Measurements from ENCODE around the gene ZRSR2.

- TF ChIP-seq RFX5 (IDR thresholded peaks at IDR 0.05; ENCODE audit: borderline replicate concordance, low read depth, low read length): no peak
- no peak for TF ChIP-seq ASH2L (IDR thresholded peaks at IDR 0.05; ENCODE audit: low read length)
- no peak for TF ChIP-seq CTCF (IDR thresholded peaks at IDR 0.05; ENCODE audit: control extremely low read depth in 1 of 3, insufficient read depth in 1 of 3, low read depth in 1 of 3, low read length in 3 of 3)
These were observed 66.4 kb downstream of the ZRSR2 start for GRCh38 chrX:15856636-15857035.

Data from H1 (cell line).